Esophagus (tissue), 2 donors: ENCODE results near the gene RUNDC1. TPM values are rescaled to one million over a fixed set of nuclear protein-coding genes. Genes with fewer than 3 reads are reported as not detected.

ENCODE experiments used
- H3K27ac ChIP-seq, 2 donors: one replicate each; pipeline ENCODE4 v1.5.1; 2013; ENCODE audit warnings: low read depth in 2 of 2, mild to moderate bottlenecking in 2 of 2, inconsistent platforms in 1 of 2, low read length in 1 of 2, moderate library complexity in 1 of 2
- H3K27me3 ChIP-seq, 2 donors: one replicate each; pipeline ENCODE4 v1.6.1; 2013; ENCODE audit warnings: low read length in 2 of 2, control low read depth in 1 of 2, mild to moderate bottlenecking in 1 of 2; ENCODE audit not compliant: insufficient read depth in 2 of 2, control insufficient read depth in 1 of 2
- H3K36me3 ChIP-seq, 2 donors: one replicate each; pipeline ENCODE4 v1.6.1; 2013; ENCODE audit warnings: low read length in 1 of 2; ENCODE audit not compliant: control insufficient read depth in 2 of 2, insufficient read depth in 2 of 2
- H3K4me1 ChIP-seq, 2 donors: one replicate each; pipeline ENCODE4 v1.6.1; 2013; ENCODE audit warnings: low read length in 1 of 2; ENCODE audit not compliant: control insufficient read depth in 2 of 2, insufficient read depth in 2 of 2
- H3K4me3 ChIP-seq, 2 donors: one replicate each; pipeline ENCODE4 v1.5.1; 2013; ENCODE audit warnings: low read length in 2 of 2, mild to moderate bottlenecking in 2 of 2, low read depth in 1 of 2, moderate library complexity in 1 of 2
- H3K9me3 ChIP-seq, 2 donors: one replicate each; pipeline ENCODE4 v1.6.1; 2013; ENCODE audit warnings: mild to moderate bottlenecking in 2 of 2, low read depth in 1 of 2, low read length in 1 of 2, moderate library complexity in 1 of 2; ENCODE audit not compliant: control insufficient read depth in 2 of 2, insufficient read depth in 1 of 2
- WGBS, 2 donors: extraction: QIAGEN DNeasy Blood & Tissue Kit; methylation state at CpG; one replicate each; pipeline ENCODE4 v1.1.7; 2013; 5-methylcytosine and 5-hydroxymethylcytosine counted together
- polyA plus RNA-seq, 2 donors: library from polyadenylated mRNA; stranded (reverse); fragments of 200-250 nt; gene quantifications; one replicate each; pipeline ENCODE4 v1.2.3, GENCODE V29; 2013
- donor health status: healthy with polysubstance abuse.
- donor health status: Bipolar disorder and iron deficiency.

The RUNDC1 gene
- polyA plus RNA-seq, 2 donors = 5.2 to 5.7 TPM

DNA sequence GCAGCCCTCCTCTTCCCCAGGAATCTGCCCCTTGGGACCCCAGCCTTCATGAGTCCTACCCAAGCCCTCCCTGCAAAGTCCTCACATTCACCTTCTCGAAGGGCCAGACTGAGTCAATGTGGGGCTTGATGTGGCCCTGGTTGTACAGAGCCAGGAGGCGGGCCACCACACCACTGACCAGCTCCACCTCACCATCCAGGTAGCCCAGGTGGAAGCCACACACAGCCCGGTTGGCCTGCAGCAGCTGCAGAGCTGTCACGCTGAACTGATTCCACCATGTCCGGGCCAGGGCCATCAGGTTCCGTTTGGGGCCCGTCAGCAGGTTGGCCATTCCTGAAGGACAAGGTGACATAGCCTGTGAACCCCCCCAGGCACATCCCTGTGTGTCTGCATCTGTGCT lies 35.9 kb downstream of the RUNDC1 start:
- H3K4me1 ChIP-seq = peaks cover 2 to 12% of the 10 kb centered on the region in 2 donors
- no peak overlapping the region for H3K4me3 ChIP-seq
- H3K9me3 ChIP-seq = no peaks in the 10 kb centered on the region
- peak overlapping the region; percentile 22 to 52 for H3K27ac ChIP-seq
- no peaks in the 10 kb centered on the region for H3K27me3 ChIP-seq
- 89 to 94% methylated on average over 7 of the region's 7 CpGs for WGBS, 2 donors
- H3K36me3 ChIP-seq = peaks cover 0 to 38% of the 10 kb centered on the region in 2 donors

DNA sequence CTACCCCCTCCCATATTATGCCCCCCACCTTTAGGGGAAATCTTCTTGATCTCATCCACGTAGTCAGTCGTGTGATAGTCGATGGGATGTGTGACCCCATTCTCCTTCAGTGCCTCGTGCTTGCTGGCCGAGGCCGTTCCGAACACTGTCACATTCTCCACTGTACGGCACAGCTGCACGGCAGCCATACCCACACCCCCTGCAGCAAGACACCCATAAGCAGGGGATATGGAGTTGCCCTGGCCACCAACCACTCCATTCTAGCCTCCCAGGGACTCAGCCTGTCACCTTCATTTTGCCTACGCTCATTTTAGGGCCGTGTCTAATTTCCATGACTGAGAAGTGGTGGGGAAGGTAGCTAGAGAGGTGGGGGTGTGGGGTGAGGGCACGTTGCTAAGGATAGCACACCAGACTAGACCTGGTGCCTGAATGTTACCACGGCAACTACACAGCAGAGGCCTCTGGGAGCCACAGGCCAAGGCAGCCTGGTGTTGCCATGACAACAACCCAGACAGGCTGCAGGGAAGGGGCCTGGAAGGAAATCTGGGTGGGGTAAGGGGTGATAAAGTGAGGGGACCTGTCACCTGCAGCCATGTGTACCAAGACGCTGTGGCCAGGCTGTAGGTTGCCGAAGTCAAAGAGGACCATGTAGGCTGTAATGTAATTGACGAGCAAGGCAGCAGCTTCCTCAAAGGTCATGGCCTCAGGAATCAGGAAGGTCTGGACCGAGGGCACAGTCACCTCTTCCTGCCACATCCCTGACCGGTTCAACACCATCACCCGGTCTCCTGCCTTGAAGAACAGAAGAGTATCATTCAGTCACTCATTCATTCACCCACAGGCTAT lies 37.9 kb downstream of the RUNDC1 start:
- 68 to 70% methylated on average over 19 of the region's 19 CpGs for WGBS, 2 donors
- peaks cover 2 to 9% of the 10 kb centered on the region in 2 donors for H3K4me1 ChIP-seq
- peaks cover 0 to 34% of the 10 kb centered on the region in 2 donors for H3K36me3 ChIP-seq
- no peaks in the 10 kb centered on the region for H3K9me3 ChIP-seq
- H3K4me3 ChIP-seq = no peak overlapping the region
- H3K27me3 ChIP-seq = no peaks in the 10 kb centered on the region
- peak overlapping the region in 1 of 2 donors; percentile 34 for H3K27ac ChIP-seq

DNA sequence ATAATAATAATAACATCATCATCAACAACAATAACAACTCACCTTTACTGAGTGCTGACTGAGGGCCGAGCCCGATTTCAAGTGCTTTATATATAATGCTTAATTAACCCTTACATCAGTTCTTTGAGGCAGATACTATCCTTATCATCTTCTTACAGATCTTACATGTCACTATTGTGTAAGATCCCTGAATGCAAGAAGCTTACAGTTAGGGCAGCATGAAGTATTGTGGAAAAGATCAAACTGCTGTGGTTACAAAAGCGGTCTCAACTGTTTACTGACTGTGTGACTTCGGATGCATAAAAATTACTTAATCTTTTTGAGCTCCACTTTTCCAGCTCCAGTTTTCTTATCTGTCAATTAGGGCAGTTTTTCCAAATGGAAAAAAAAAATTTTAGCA lies 38.6 kb downstream of the RUNDC1 start:
- Histone ChIP-seq H3K27me3 (no peaks in the 10 kb centered on the region), H3K27ac (no peak overlapping the region), H3K9me3 (no peaks in the 10 kb centered on the region), H3K4me1 (peaks cover 2 to 9% of the 10 kb centered on the region in 2 donors), H3K4me3 (no peak overlapping the region), H3K36me3 (peaks cover 0 to 29% of the 10 kb centered on the region in 2 donors)
- 43 to 50% methylated on average over 4 of the region's 4 CpGs for WGBS, 2 donors

DNA sequence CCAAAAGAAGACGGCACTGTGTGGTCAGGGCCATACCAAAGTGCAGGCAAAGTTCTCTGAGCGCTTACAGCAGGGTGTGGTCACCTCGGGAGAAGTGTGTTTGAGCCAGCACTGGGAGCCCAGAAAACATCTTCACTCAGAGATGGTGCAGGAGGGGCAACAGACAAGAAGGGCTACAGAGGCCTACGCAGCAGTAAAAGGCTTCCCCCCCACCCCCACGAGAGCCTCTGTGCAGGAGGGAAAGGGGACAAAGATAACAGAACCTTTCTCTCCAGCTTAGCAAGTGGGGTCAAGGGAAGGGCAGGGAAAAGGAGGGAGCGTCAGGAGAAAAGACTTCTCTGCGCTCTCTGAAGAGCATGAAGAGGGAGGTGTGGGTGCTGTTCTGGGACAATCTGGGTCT lies 39.1 kb downstream of the RUNDC1 start:
- Histone ChIP-seq H3K27ac (peak overlapping the region; percentile 33 to 58), H3K4me3 (no peak overlapping the region), H3K9me3 (no peaks in the 10 kb centered on the region), H3K36me3 (peaks cover 0 to 26% of the 10 kb centered on the region in 2 donors), H3K27me3 (no peaks in the 10 kb centered on the region), H3K4me1 (peaks cover 2 to 9% of the 10 kb centered on the region in 2 donors)
- 36 to 39% methylated on average over 7 of the region's 7 CpGs for WGBS, 2 donors

DNA sequence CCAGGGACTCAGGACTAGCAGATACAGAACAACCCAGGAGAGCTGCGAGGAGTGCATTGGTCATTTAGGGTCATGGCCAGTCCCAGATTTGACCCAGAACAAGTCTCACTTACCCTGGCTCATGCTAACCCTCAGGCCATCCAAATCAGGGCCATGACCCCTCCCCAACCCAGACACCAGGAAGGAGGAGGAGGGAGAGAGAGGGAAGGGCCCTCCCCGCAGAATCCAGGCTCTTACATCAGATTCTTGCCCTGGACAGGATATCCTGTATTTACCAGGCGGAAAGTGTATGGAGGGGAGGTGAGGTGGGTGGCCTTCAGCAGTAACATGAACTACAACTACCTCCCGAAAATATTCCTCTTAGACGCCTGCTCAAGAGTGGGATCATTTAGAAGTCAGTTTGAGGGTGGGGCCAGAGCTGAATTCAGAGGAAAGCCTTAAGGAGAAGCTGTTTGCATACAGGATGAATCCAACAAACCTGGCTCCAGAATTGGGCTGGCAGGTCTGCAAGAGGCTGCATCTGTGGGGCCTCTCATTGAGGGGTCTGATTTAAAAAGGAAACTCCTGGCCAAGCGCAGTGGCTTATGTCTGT lies 39.8 kb downstream of the RUNDC1 start:
- Histone ChIP-seq H3K4me1 (peaks cover 2 to 11% of the 10 kb centered on the region in 2 donors), H3K4me3 (peak overlapping the region in 1 of 2 donors; percentile 18)

DNA sequence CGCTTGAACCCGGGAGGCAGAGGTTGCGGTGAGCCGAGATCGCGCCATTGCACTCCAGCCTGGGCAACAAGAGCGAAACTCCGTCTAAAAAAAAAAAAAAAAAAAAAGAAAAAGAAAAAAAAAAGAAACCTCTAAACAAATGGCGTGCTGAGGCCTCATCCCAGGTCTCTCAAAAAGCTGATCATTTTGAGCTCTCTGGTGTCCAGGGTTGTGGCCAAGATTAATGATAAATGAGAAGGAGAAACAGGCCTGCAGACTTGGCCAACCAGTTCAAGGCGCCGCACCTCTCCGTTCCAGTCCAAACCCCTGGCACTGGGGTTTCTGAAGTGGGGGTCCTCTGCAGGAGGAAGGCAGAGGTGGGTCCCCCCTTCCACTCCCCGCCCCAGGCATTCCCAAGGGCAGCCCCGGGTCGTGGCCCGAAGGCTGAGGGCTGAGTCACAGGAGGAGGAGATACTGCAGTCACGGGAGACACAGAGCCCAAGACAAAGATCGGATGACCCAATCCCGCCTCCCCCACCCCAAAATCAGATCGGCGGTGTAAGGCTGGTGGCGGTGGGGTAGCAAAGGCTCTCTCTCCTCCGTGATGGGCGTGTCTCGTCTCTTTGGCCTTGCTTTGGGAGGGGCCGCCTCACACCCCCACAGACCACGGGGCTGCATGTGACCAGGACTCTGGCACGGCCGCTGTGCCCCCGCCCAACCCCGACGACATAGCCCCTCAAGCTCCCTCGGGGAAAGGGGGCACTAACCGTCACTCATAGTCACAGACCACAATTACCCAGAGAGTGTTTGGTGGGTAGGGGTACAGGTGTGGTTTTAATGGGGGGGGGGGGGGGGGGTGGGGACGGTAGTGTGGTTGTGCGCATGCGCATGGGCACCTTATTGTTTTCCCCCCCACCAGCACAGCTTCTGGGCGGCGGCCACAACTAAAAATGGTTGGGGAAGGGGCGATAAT lies 40.7 kb downstream of the RUNDC1 start:
- H3K27ac ChIP-seq = peak overlapping the region; percentile 88 to 92
- peak overlapping the region; percentile 83 to 97 for H3K4me3 ChIP-seq
- WGBS, 2 donors = 15 to 19% methylated on average over 34 to 39 of the region's 40 CpGs
- peaks cover 2 to 11% of the 10 kb centered on the region in 2 donors for H3K4me1 ChIP-seq
- no peaks in the 10 kb centered on the region for H3K27me3 ChIP-seq
- H3K9me3 ChIP-seq = no peaks in the 10 kb centered on the region
- H3K36me3 ChIP-seq = peaks cover 0 to 17% of the 10 kb centered on the region in 2 donors

More for the DNA sequence above, 39.8 kb downstream of the RUNDC1 start:
- Histone ChIP-seq H3K27ac (peak overlapping the region; percentile 58 to 62), H3K27me3 (no peaks in the 10 kb centered on the region), H3K9me3 (no peaks in the 10 kb centered on the region), H3K36me3 (peaks cover 0 to 21% of the 10 kb centered on the region in 2 donors)
- WGBS, 2 donors = 63 to 74% methylated on average over 6 of the region's 6 CpGs

DNA sequence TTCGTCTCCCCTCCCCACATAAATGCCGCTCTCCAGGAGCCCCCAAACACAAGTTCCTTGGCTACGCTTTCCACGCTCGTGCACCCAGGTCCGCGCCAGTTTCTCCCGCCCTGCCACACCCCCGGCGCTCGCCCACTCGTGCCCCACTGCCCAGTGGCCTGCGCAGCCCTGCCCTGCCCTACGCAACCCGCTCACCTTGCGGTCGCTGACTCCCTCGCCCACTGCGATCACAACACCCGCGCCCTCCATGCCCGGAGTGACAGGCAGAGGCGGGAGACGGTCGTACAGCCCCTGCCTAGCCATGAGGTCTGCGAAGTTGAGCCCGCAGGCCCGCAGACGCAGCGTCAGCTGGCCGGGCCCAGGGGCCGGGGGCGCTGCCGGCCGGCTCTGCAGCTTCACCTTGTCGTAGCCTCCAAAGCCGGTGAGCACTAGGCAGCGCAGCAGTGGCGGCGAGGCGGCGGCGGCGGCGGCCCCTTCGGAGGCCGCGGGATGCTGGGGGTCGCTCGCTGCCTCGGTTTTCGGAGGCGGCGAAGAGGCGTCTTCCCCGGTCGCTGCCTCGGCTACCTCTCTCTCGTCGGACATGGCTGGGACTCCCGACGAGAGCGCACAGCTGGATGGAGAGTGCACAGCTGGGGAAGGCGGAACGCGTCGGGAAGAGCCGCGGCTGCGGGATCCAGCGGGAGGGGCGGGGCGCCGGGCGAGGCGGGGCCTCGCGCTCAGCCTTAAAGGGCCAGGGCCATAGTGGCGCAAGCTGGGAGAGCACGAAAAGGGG lies 41.6 kb downstream of the RUNDC1 start, which contains the start of gene VAT1:
VAT1 (minus strand) TSS at position 645 of the 772 bp plus-strand sequence; CDS start at position 582, 63 bp downstream.
- WGBS, 2 donors = 0 to 1% methylated on average over 75 to 80 of the region's 80 CpGs
- Histone ChIP-seq H3K4me1 (peaks cover 2 to 11% of the 10 kb centered on the region in 2 donors), H3K4me3 (peak within 1 kb of the TSS; percentile 83 to 97), H3K27ac (peak within 1 kb of the TSS; percentile 88 to 92), H3K36me3 (peaks cover 0 to 11% of the 10 kb centered on the region in 2 donors), H3K9me3 (no peaks in the 10 kb centered on the region), H3K27me3 (no peaks in the 10 kb centered on the region)

DNA sequence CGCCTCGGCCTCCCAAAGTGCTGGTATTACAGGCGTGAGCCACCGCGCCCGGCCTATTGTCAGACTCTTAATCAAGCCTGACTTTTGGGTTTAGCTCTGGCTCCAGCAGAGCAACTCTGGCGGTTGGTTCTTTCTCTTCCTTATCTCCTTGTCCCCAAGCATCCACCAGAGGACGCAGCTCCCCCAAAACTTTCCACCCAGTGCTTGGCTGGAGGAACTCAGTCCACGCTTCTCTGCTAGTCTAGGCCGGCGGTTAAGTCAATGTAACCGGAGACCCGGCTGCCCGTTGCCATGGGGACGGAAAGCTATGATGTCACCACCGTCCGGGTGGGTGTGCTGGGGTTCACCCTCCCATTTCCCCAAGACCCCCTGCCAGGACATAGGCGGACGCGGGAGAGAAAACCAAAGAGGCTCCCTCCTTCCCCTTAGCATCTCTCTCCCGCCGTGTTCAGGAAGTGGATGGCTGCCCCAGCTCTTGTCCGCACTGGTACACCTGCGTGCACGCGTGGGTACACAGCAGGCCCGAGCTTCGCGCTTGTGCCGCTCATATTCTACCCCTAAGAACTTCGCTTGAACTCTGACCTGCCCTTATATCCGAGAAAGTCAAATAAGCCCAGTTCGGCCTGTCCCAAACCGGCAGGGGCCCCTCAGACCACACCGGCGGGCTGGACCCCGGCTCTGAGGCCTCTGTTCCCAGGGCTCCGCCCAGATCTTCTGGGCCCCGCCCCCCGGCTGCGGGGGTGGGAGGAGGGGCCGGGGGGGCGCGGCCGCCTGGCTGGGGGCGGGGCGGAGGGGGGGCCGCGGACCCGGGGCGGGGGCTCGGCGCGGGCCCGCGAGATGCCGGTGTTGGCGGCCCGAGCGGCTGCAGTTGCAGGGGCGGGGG lies 44.3 kb downstream of the RUNDC1 start, which contains the start of gene RND2:
RND2 (plus strand) TSS at position 825 of the 883 bp plus-strand sequence. CDS start 117 bp downstream, outside the sequence.
- Histone ChIP-seq H3K27ac (peak within 1 kb of the TSS; percentile 57 to 62), H3K36me3 (peaks cover 0 to 2% of the 10 kb centered on the region in 2 donors), H3K4me3 (peak within 1 kb of the TSS; percentile 39 to 40), H3K4me1 (peaks cover 0 to 5% of the 10 kb centered on the region in 2 donors), H3K9me3 (no peaks in the 10 kb centered on the region), H3K27me3 (no peaks in the 10 kb centered on the region)
- 0 to 1% methylated on average over 49 to 61 of the region's 61 CpGs for WGBS, 2 donors
